AG04449 (cell line): Measurements from ENCODE around the gene GRAMD2B.

Experiments
- CTCF ChIA-PET: fragments of 350-600 bp; formaldehyde crosslinking; extraction: SDS; loops from one replicate; lab custom pipeline; 2021; ENCODE audit warnings: antibody characterized with exemption; lab: Yijun Ruan, JAX
- POLR2A ChIA-PET: fragments of 400-600, 350-600 bp; formaldehyde crosslinking; extraction: SDS; loops from one replicate; lab custom pipeline; 2020; ENCODE audit warnings: antibody characterized with exemption, inconsistent platforms; lab: Yijun Ruan, JAX
- DNase-seq: peaks from one replicate; pipeline ENCODE4 v3.0.0-alpha.2; 2010; ENCODE audit warnings: low read depth, low spot score
- H3K4me3 ChIP-seq: 2 replicates; pipeline ENCODE4 v1.5.1; 2011; ENCODE audit warnings: low read depth, mild to moderate bottlenecking, control low read depth, low read length
- TF ChIP-seq, protein P1 (sequence below): IDR thresholded peaks from one replicate; pipeline ENCODE4 v1.5.1; 2011; ENCODE audit warnings: mild to moderate bottlenecking, moderate library complexity, low read length, control low read depth, inconsistent platforms; ENCODE audit not compliant: insufficient read depth; ENCODE audit errors: missing control alignments

The GRAMD2B gene

DNA sequence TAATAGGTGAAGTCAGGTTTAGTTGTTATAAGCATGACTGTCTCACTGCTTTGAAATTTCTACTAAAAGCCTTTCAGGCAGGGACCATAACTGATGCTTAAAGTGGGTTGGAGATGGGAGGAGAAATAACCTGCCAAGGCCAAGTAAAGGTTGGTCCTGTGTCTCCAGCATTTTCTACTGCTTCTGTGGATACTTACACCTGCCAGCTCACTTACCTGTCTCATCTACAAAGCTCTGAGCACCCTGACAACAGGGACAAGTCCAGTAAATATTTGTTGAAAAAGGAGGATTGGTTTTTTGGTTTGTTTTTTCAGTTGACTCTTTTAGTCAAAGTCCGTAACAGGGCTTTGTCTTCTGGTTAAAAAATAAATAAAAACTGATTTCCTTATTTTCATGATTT is 38.6 kb downstream of the GRAMD2B start:
- H3K4me3 ChIP-seq, result no peak overlapping the region
- ChIA-PET CTCF (interaction anchor here (0.9 to 1.8 kb wide), 2 partner anchors 38 to 113 kb away, joined by 3 to 6 read pairs; no protein-coding TSS in a partner anchor), POLR2A (no interaction called here)
- TF ChIP-seq, protein P1, sequence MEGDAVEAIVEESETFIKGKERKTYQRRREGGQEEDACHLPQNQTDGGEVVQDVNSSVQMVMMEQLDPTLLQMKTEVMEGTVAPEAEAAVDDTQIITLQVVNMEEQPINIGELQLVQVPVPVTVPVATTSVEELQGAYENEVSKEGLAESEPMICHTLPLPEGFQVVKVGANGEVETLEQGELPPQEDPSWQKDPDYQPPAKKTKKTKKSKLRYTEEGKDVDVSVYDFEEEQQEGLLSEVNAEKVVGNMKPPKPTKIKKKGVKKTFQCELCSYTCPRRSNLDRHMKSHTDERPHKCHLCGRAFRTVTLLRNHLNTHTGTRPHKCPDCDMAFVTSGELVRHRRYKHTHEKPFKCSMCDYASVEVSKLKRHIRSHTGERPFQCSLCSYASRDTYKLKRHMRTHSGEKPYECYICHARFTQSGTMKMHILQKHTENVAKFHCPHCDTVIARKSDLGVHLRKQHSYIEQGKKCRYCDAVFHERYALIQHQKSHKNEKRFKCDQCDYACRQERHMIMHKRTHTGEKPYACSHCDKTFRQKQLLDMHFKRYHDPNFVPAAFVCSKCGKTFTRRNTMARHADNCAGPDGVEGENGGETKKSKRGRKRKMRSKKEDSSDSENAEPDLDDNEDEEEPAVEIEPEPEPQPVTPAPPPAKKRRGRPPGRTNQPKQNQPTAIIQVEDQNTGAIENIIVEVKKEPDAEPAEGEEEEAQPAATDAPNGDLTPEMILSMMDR, result no peak
- no peak for DNase-seq

DNA sequence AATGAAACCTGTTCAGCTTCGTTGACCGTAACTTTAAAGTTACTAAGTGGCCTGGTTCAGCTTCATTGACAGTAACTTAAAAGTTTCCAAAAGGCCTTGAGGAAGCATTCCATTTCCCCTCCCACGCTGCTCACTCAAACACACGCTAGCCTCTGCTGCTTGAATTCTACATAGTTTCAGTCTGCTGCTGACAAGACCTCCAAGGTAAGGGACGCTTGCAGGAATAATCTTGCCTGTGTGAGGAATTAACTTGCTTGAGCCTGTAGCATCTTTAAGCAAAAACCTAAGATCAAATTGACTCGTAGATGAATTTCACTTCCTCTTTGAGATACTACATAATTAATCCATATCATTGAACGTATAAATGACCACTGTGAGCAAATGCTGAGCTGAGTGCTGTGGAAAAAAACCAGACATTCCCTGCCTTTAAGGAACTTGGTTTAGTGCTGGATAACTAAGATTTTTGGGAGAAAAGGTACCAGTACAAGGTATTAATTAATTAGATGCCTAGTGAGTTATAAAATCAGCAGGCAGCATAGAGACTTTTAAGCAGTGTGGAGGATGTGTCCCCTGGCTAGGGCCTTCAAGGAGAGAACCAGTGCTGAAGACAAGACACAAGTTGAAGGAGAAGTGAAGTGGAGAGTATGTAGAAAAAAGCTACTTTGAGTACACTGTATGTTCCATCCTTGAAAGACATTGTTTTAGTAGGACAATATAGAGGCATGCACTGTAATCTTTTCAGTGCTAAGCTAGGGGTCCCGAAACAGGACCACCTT is 39.2 kb downstream of the GRAMD2B start:
- DNase-seq, result no peak
- H3K4me3 ChIP-seq, result no peak overlapping the region
- POLR2A ChIA-PET, result no interaction called here
- CTCF ChIA-PET, result interaction anchor here (0.9 to 1.8 kb wide), 2 partner anchors 37 to 114 kb away, joined by 3 to 6 read pairs; no protein-coding TSS in a partner anchor
- TF ChIP-seq, protein P1, result no peak

DNA sequence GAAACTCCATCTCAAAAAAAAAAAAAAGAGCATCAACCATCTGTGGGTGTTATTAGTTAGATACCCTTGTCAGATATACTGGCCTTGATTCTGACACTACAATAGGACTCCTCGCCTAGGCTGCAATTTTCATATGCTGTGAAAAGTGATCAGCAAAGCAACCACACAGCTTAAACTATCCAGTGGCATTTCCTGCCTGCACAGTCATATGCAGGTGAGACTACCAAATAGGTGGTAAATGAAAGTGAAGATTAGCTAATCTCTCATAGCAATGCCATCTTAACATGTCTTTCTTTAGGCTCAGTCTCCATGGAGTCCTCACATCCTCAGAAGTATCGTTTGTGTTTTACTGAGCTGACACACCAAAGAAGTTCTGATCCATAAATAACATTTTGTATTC is 40.8 kb downstream of the GRAMD2B start:
- no peak for DNase-seq
- TF ChIP-seq, protein P1, result no peak
- H3K4me3 ChIP-seq, result no peak overlapping the region
- ChIA-PET POLR2A (no interaction called here), CTCF (interaction anchor here (0.9 kb wide), 1 partner anchor 111 kb away, joined by 3 read pairs; no protein-coding TSS in a partner anchor)

DNA sequence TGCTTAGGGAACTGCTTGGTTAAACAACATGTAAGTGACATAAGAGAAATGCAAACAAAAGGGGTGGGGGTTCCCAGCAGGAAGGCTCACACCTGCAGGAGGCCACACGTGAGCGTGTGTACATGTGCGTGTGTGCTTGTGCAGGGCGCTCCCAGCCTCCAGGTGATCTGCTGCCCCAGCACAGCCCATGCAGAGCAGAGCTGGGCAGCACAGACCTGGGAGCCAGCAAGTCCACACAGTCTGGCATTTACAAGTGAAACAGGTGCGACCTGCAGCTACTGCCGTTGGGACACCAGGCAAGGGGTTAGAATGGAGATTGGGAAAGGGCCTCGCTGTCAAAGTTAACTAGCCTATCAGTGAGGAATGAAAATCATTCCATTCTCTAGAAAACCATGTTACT is 41.8 kb downstream of the GRAMD2B start:
- TF ChIP-seq, protein P1, result no peak
- no peak overlapping the region for H3K4me3 ChIP-seq
- no peak for DNase-seq
- ChIA-PET CTCF (no interaction called here), POLR2A (no interaction called here)

DNA sequence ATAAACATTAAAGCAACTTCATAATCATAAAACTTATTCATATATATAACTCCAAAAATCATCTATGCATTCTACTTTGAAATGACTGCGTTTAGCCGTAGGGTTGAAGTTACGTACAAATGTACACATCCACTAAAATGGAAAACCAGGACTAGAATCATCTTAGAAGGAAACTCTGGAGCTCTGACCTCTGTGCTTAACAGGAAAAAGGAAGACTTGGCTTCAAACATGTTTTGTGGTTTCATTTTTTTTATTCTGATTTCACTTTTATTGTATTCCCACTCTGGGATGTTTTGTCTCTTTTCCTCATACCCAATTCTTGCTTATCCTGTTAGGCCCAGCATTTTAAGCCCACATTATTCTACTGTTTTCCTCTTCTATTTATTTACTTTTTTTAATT is 44.9 kb downstream of the GRAMD2B start:
- DNase-seq, result no peak
- POLR2A ChIA-PET, result no interaction called here
- CTCF ChIA-PET, result no interaction called here

More for the DNA sequence above, 44.9 kb downstream of the GRAMD2B start:
- H3K4me3 ChIP-seq, result no peak overlapping the region
- TF ChIP-seq, protein P1, result no peak
